ENCODE results near the gene CIBAR2. TPM values are rescaled to one million over a fixed set of nuclear protein-coding genes. Genes with fewer than 3 reads are reported as not detected.

CIBAR2 gene
- total RNA-seq, 2 experiments from 2014 or later: not detected

GRCh38 chr16:85079785-85080570 lies 32.3 kb downstream of the CIBAR2 start:
- POLR2A ChIA-PET: no interaction called here
- Mint-ChIP-seq H3K4me1 (ENCODE audit: low read depth) (peaks cover 12% of the 10 kb centered on the region), H3K9me3 (no peaks in the 10 kb centered on the region), H3K27ac (no peak overlapping the region), H3K36me3 (ENCODE audit: low read depth) (peaks cover 46% of the 10 kb centered on the region), H3K4me3 (no peak overlapping the region), H3K27me3 (no peaks in the 10 kb centered on the region)
- no peak for TF ChIP-seq CTCF (IDR thresholded peaks at IDR 0.05)
- DNase-seq: no peak
- Histone ChIP-seq H3K9me3 (ENCODE audit: control insufficient read depth in 1 of 2, insufficient read depth in 1 of 2, low read length in 2 of 2) (no peaks in the 10 kb centered on the region), H3K27me3 (ENCODE audit: control insufficient read depth in 1 of 2, insufficient read depth in 2 of 2, low read length in 2 of 2) (no peaks in the 10 kb centered on the region), H3K4me3 (ENCODE audit: low read length) (no peak overlapping the region), H3K36me3 (ENCODE audit: insufficient read depth, low read length) (peaks cover 21% of the 10 kb centered on the region), H3K4me1 (ENCODE audit: insufficient read depth, low read length) (peaks cover 4% of the 10 kb centered on the region), H3K27ac (ENCODE audit: low read depth in 1 of 2, low read length in 2 of 2) (no peak overlapping the region)
- no peak for ATAC-seq (ENCODE audit: poor library complexity)
- intact Hi-C loops (cut with DNase I, micrococcal nuclease): loop anchor here in 1 of 2 experiments (10.0 kb wide), 1 partner anchor 325 kb away; no protein-coding TSS in a partner anchor
- CTCF ChIA-PET: no interaction called here

- H3K4me3 ChIP-seq (ENCODE audit: low read length): no peak overlapping the region
- H3K9me3 ChIP-seq (ENCODE audit: control insufficient read depth in 1 of 2, insufficient read depth in 1 of 2, low read length in 2 of 2): no peaks in the 10 kb centered on the region
- POLR2A ChIA-PET: no interaction called here
- TF ChIP-seq CTCF (IDR thresholded peaks at IDR 0.05): no peak
- ATAC-seq (ENCODE audit: poor library complexity) (no peak), DNase-seq (no peak)
- CTCF ChIA-PET: no interaction called here
- intact Hi-C loops (cut with DNase I, micrococcal nuclease): no loop called here
- H3K36me3 ChIP-seq (ENCODE audit: insufficient read depth, low read length): peaks cover 25% of the 10 kb centered on the region
- no peaks in the 10 kb centered on the region for H3K27me3 ChIP-seq (ENCODE audit: control insufficient read depth in 1 of 2, insufficient read depth in 2 of 2, low read length in 2 of 2)
- H3K4me1 Mint-ChIP-seq (ENCODE audit: low read depth): peaks cover 12% of the 10 kb centered on the region
- peaks cover 4% of the 10 kb centered on the region for H3K4me1 ChIP-seq (ENCODE audit: insufficient read depth, low read length)
- peaks cover 56% of the 10 kb centered on the region for H3K36me3 Mint-ChIP-seq (ENCODE audit: low read depth)
- no peak overlapping the region for H3K4me3 Mint-ChIP-seq
- no peak overlapping the region for H3K27ac Mint-ChIP-seq
- H3K9me3 Mint-ChIP-seq: no peaks in the 10 kb centered on the region
- H3K27ac ChIP-seq (ENCODE audit: low read depth in 1 of 2, low read length in 2 of 2): no peak overlapping the region
- no peaks in the 10 kb centered on the region for H3K27me3 Mint-ChIP-seq
These were observed 33.3 kb downstream of the CIBAR2 start for GRCh38 chr16:85078952-85079351.

- H3K27ac Mint-ChIP-seq: no peak overlapping the region
- no peak for ATAC-seq (ENCODE audit: poor library complexity)
- no peak for TF ChIP-seq CTCF (IDR thresholded peaks at IDR 0.05)
- no peak overlapping the region for H3K4me3 Mint-ChIP-seq
- no peaks in the 10 kb centered on the region for H3K9me3 Mint-ChIP-seq
- intact Hi-C loops (cut with DNase I, micrococcal nuclease): no loop called here
- CTCF ChIA-PET: no interaction called here
- DNase-seq: no peak
- peaks cover 30% of the 10 kb centered on the region for H3K36me3 ChIP-seq (ENCODE audit: insufficient read depth, low read length)
- H3K27me3 Mint-ChIP-seq: no peaks in the 10 kb centered on the region
- no peaks in the 10 kb centered on the region for H3K27me3 ChIP-seq (ENCODE audit: control insufficient read depth in 1 of 2, insufficient read depth in 2 of 2, low read length in 2 of 2)
- H3K36me3 Mint-ChIP-seq (ENCODE audit: low read depth): peaks cover 60% of the 10 kb centered on the region
- H3K4me1 Mint-ChIP-seq (ENCODE audit: low read depth): peaks cover 7% of the 10 kb centered on the region
- POLR2A ChIA-PET: no interaction called here
- no peaks in the 10 kb centered on the region for H3K9me3 ChIP-seq (ENCODE audit: control insufficient read depth in 1 of 2, insufficient read depth in 1 of 2, low read length in 2 of 2)
- H3K4me1 ChIP-seq (ENCODE audit: insufficient read depth, low read length): peaks cover 4% of the 10 kb centered on the region
- H3K4me3 ChIP-seq (ENCODE audit: low read length): no peak overlapping the region
- no peak overlapping the region for H3K27ac ChIP-seq (ENCODE audit: low read depth in 1 of 2, low read length in 2 of 2)
These were observed 34.0 kb downstream of the CIBAR2 start for GRCh38 chr16:85078226-85078625.
